Stimulated activated effector memory CD8-positive, alpha-beta T cell treated with anti-CD3 and anti-CD28 coated beads, Interleukin-12 subunit alpha, Interleukin-12 subunit beta, amount 100 ng/mL, for 72 hours (primary cell): ENCODE measurements around the gene FHIT.

Experiments used
- ATAC-seq: fragments of 150-1000 bp; cut with Tn5 transposase; 2 replicates; pipeline ENCODE4 v1.10.0; 2021
- DNase-seq, 2 donors: peaks; one replicate each; pipeline ENCODE4 v3.0.0; 2021 to 2022; ENCODE audit warnings: low spot score in 2 of 2
- H3K27ac Mint-ChIP-seq: one replicate; pipeline ENCODE4 v1.8.0; 2022; ENCODE audit warnings: mild to moderate bottlenecking, mixed read lengths
- H3K36me3 Mint-ChIP-seq: one replicate; pipeline ENCODE4 v1.8.0; 2022; ENCODE audit warnings: mild to moderate bottlenecking, mixed read lengths
- H3K4me1 Mint-ChIP-seq: one replicate; pipeline ENCODE4 v1.8.0; 2022; ENCODE audit warnings: mixed read lengths
- H3K4me3 Mint-ChIP-seq: one replicate; pipeline ENCODE4 v1.8.0; 2022; ENCODE audit warnings: mild to moderate bottlenecking, mixed read lengths
- H3K9me3 Mint-ChIP-seq: one replicate; pipeline ENCODE4 v1.8.0; 2022; ENCODE audit warnings: mixed read lengths

Gene FHIT

DNA sequence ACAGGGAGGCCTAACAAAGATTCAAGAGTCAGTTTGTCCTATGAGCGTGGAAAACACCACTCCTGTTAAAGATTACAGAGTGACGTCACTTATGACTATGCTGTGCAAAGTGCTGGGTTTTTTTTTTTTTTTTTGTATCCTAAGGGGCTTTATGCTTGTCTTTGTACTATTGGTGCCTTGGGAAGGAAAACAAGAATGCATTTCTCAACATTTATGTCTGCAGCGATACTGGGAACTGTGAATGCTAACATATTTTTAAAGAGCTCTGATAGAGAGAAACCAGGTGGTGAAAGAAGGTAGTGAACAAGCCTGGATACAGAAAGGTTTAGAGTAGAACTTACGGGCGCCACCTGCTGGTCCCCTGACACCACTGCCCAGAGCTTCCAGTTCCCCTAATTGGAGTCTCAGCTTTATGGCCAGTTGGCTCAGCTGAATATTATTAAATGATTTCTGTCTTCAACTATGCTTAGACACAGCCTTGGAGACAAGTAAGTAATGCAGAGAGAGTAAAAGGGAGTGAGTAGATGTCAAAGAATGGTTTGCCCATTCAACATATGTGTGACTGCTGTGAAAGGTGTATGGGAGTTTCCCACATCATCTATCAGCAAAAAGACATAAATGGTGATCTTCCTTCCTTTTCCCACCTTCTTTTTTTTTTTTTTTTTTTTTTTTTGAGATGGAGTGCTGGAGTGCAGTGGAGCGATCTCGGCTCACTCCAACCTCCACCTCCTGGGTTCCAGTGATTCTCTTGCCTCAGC lies 1393.5 kb downstream of the FHIT start:
- no peak overlapping the region for H3K4me3 Mint-ChIP-seq
- peak; percentile 53 to 80 for DNase-seq
- no peaks in the 10 kb centered on the region for H3K9me3 Mint-ChIP-seq
- H3K27ac Mint-ChIP-seq, result no peak overlapping the region
- H3K36me3 Mint-ChIP-seq, result no peaks in the 10 kb centered on the region
- peak; percentile 91 for ATAC-seq
- H3K4me1 Mint-ChIP-seq, result peaks cover 6% of the 10 kb centered on the region

DNA sequence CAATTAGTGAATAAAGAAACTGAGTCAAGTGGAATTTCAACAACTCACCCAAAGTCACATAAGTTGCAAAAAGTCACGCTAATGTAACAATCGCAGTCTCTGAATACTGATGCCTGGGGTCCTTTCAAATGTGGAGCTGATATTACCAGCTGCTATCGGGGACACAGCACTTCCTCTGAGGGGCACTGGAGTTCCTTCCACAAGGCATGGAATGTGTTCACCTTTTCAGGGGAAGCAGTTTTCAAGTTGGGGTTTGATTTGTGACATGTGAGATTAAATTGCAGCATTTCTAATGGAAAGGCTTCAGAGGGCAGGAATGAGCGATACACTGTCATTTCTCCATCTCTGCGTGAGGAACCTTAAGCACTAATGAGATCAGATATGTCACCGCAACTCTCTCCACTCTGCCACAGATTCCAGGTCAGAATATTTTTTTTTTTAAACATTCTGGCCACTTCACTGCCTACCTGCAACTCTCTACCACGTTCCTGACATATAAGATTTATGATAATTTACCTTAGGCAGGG lies 1394.3 kb downstream of the FHIT start:
- Mint-ChIP-seq H3K9me3 (no peaks in the 10 kb centered on the region), H3K4me3 (no peak overlapping the region), H3K27ac (no peak overlapping the region), H3K4me1 (peaks cover 6% of the 10 kb centered on the region), H3K36me3 (no peaks in the 10 kb centered on the region)
- DNase-seq (no peak), ATAC-seq (no peak)

DNA sequence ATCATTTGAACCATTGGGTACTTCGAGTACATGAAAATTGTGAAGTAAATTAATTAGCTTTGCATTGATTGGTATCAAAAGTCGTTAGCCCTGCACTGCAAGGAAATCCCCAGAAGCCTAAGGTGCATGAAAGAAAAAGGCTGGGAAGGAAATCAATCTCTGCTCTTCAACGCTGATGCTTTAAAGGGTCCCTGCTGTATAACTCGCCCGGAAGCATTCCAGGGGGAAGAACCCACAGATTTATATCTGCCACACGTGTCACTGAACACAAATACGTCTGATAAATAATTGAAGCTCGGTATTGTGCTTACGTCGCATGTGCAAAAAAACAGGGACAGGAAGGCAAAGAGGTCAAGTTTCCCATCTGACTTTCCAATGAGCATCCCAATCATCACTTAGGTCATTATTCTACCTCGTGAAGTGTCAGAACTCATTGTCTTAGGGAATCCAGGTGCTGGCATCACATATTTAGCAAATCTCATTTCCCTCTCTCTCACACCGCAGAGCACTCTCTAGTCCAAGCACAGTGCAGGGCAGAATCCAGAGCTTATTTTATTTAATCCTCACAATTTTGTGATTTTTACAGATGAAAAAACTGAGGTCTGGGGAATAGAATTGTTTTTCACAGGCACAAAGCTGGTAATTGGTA lies 1397.1 kb downstream of the FHIT start:
- peaks cover 6% of the 10 kb centered on the region for H3K4me1 Mint-ChIP-seq
- H3K27ac Mint-ChIP-seq, result no peak overlapping the region
- no peak for DNase-seq
- no peak overlapping the region for H3K4me3 Mint-ChIP-seq
- H3K9me3 Mint-ChIP-seq, result no peaks in the 10 kb centered on the region
- no peaks in the 10 kb centered on the region for H3K36me3 Mint-ChIP-seq
- no peak for ATAC-seq

DNA sequence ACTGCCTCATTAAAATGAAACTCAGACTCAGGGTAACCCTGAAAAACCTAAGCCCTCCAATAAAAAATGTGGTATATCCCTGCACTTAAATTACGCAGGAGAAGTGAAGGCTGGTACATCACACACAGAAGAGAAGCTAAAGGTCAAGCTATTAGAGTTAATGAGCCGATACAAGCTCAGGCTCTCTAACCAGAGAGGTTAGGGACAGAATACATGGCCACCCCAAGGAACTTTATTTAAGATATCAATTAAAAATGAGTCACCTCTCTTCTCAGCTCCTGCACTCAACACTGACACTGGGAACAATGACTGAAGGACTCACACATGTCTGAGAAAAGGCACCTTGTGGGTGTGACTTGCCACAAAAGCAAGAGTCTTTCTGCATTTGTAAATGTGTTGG lies 1400.8 kb downstream of the FHIT start:
- no peak overlapping the region for H3K27ac Mint-ChIP-seq
- DNase-seq, result no peak
- H3K4me1 Mint-ChIP-seq, result no peaks in the 10 kb centered on the region
- peaks cover 8% of the 10 kb centered on the region for H3K9me3 Mint-ChIP-seq
- no peak for ATAC-seq
- H3K36me3 Mint-ChIP-seq, result no peaks in the 10 kb centered on the region
- no peak overlapping the region for H3K4me3 Mint-ChIP-seq

DNA sequence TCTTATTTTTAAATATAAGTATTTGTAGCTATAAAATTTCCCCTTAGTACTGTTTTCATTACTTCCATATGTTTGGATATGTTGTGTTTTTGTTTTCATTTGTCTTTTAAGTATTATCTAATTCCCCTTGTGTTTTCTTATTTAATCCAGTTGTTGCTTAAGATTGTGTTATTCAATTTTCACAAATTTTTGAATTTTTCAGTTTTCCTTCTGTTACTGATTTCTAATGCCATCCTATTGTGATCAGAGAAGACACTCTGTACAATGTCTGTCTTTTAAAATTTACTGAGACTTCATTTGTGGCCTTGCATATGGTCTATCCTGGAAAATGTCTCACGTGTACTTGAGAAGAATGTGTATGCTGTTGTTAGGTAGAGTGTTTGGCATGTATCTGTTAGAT lies 1405.9 kb downstream of the FHIT start:
- no peak overlapping the region for H3K27ac Mint-ChIP-seq
- DNase-seq (no peak), ATAC-seq (no peak)
- H3K9me3 Mint-ChIP-seq, result peaks cover 8% of the 10 kb centered on the region
- no peaks in the 10 kb centered on the region for H3K36me3 Mint-ChIP-seq
- no peak overlapping the region for H3K4me3 Mint-ChIP-seq
- H3K4me1 Mint-ChIP-seq, result peaks cover 8% of the 10 kb centered on the region

DNA sequence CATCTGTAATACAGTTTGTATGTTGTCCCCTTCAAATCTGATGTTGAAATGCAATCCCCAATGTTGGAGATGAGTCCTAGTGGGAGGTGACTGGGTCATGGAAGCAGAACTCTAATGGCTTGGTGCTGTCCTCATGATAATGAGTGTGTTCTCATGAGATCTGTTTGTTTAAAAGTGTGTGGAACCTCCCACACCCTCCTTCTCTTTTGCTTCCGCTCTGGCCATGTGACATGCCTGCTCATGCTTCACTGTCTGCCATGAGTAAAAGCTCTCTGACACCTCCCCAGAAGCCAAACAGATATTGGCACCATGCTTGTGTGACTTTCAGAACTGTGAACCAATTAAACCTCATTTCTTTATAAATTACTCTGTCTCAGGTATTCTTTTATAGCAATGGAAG lies 1407.4 kb downstream of the FHIT start:
- no peak for ATAC-seq
- H3K4me3 Mint-ChIP-seq, result no peak overlapping the region
- DNase-seq, result no peak
- H3K4me1 Mint-ChIP-seq, result peaks cover 20% of the 10 kb centered on the region
- no peak overlapping the region for H3K27ac Mint-ChIP-seq
- H3K9me3 Mint-ChIP-seq, result peaks cover 8% of the 10 kb centered on the region
- H3K36me3 Mint-ChIP-seq, result no peaks in the 10 kb centered on the region

DNA sequence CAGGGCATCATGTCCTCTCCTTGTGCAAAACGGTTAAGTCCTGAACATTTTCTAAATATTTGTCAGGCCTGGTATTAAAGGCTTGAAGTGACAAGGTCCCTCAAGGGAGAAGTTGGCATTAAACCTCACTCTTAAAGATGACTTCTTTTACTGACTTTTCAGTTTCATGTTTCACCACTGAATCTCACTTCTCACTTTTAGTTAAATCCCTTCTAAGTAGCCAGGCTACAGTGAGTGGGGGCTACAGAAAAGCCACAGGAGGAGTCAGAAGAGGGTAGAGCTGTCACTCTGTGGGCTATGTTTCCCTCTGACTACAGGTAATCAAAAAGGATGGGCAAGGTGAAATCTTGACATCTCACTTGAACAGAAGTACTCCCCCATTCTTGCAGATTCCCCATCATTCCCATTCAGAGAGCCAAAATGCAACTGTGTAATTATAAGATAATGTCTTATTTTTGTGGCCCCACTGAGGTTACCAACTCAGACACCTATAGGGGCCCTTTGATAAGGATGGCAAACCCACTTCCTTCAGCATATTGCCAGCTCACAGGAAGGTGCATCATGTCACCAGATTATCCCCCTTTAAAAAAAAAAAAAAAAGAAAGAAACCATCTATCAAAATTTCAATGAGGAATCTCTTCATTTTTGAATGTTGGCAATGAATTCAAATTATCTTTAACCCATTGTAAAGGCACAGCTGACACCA lies 1411.3 kb downstream of the FHIT start:
- no peak overlapping the region for H3K27ac Mint-ChIP-seq
- no peak overlapping the region for H3K4me3 Mint-ChIP-seq
- peaks cover 20% of the 10 kb centered on the region for H3K4me1 Mint-ChIP-seq

DNA sequence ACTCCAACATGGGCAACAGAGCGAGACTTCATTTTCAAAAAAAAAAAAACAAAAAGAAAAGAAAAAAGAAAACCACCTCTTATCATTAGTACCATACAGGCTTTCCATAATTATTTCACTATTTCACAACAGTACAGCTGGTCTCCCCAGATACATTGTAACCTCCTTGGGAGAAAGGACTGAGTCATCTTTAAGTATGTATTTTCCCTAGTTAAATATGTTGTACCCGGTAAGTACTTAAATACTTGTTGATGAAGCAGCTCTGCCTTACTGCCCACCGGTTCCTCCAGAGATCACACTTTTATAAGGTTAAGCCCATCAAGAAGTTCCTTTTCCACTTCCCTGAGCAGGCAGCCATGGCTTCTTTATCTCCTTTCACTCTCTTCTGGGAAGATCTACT lies 1412.0 kb downstream of the FHIT start:
- no peak for ATAC-seq
- no peaks in the 10 kb centered on the region for H3K9me3 Mint-ChIP-seq
- no peak for DNase-seq
- H3K36me3 Mint-ChIP-seq, result no peaks in the 10 kb centered on the region
- no peak overlapping the region for H3K27ac Mint-ChIP-seq
- H3K4me3 Mint-ChIP-seq, result no peak overlapping the region
- peaks cover 20% of the 10 kb centered on the region for H3K4me1 Mint-ChIP-seq

More for the DNA sequence above, 1411.3 kb downstream of the FHIT start:
- DNase-seq, result peak in 1 of 2 donors; percentile 3
- no peaks in the 10 kb centered on the region for H3K9me3 Mint-ChIP-seq
- H3K36me3 Mint-ChIP-seq, result no peaks in the 10 kb centered on the region
- peak; percentile 97 for ATAC-seq

DNA sequence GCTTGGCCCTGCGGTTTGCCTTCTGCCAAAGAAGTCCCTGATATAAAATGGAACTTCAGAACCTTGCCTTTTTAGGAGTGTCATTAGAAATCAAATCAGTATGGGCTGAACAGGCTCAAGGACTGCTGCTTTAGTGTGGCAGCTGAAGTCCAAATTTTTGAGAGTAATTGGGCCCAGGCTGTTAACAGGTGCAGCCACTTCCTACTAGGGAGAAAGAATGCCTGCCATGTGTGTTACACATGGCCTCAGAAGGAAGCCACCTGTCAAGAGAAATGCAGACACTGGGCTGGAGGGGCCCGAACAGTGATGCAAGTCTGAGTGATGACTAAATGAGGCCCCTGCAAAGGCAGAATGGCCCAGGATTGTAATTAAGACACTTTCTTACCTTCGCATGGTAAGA lies 1414.7 kb downstream of the FHIT start:
- Mint-ChIP-seq H3K27ac (no peak overlapping the region), H3K9me3 (no peaks in the 10 kb centered on the region), H3K4me1 (peaks cover 20% of the 10 kb centered on the region), H3K4me3 (no peak overlapping the region), H3K36me3 (no peaks in the 10 kb centered on the region)
- DNase-seq (no peak), ATAC-seq (no peak)

DNA sequence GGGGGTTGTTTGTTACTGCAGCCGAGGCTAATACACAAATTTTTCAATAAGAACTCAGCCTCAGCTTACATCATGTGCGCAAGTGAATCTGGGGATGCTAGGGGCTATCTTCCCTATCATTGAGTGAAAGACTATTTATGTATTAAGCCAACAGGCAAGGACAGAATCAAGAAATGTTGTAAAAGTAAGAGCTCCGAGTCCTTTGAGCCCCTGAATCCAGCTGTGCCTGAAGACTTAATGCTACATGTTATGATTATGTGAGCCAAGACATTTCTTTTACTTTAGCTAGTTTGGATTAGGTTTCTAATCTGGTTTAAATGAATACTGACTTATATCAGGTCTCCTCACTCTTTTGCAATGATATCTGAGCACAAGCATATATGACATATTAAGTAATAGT lies 1418.5 kb downstream of the FHIT start:
- Mint-ChIP-seq H3K4me1 (no peaks in the 10 kb centered on the region), H3K36me3 (no peaks in the 10 kb centered on the region), H3K4me3 (no peak overlapping the region), H3K27ac (no peak overlapping the region), H3K9me3 (no peaks in the 10 kb centered on the region)
- ATAC-seq, result no peak
- no peak for DNase-seq

DNA sequence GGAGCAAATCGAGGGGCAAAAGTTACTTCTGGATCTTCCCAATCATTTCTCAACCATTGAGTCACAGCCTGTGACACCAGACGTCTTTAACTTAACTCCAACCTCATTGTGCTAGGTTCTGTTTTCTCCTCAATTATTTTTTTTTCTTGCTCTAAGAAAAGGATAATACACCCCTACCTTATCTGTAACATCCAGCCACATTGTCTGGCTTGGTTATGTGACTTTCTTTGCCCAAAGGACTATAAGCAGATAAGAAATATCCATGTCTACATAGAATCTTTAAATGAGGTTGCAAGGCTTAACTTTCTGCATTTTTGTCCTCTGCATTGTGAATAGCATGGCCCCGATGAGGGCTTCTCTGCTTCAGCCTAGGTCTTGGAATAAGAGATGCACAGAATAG lies 1419.0 kb downstream of the FHIT start:
- no peaks in the 10 kb centered on the region for H3K9me3 Mint-ChIP-seq

DNA sequence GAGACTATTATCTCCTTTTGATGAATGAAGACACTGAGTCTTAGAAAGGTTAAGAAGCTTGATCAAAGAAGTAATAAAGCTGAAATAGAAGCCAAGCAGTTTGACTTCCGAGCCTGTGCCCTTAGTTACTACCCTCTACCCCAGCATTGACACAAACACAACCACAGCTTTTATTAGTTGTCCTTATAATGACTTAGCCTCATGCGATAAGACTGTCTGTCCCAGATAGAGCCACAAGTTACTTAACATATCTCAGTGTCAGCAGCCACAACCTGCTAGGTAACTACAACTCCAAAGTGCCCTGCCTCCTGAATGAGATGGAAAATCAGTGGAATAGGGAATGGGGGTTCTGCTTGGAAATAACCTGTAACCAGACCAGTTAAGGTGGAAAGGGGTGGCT lies 1419.9 kb downstream of the FHIT start:
- DNase-seq (no peak), ATAC-seq (no peak)
- no peak overlapping the region for H3K27ac Mint-ChIP-seq
- H3K9me3 Mint-ChIP-seq, result no peaks in the 10 kb centered on the region
- H3K36me3 Mint-ChIP-seq, result no peaks in the 10 kb centered on the region
- H3K4me3 Mint-ChIP-seq, result no peak overlapping the region
- no peaks in the 10 kb centered on the region for H3K4me1 Mint-ChIP-seq

More for the DNA sequence above, 1419.0 kb downstream of the FHIT start:
- ATAC-seq (no peak), DNase-seq (no peak)
- Mint-ChIP-seq H3K4me1 (no peaks in the 10 kb centered on the region), H3K36me3 (no peaks in the 10 kb centered on the region), H3K4me3 (no peak overlapping the region), H3K27ac (no peak overlapping the region)

DNA sequence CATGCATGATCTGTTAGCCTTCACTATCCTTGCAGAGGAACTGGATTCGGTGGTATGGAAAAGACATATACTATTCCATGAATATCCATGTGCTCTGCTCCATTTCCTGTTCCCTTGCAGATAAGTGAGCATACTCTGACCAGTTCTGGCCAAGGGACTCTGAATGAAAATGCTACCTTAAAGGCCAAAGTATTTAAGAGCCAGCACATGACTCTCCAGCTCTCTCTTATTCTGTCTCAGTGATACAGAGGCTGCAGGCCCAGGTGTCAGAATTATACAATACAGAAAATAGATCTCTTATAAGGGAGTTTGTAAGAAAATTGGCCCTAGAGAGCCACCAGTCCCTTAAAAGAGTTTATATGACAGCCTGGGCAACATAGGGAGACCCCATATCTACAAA lies 1421.7 kb downstream of the FHIT start:
- Mint-ChIP-seq H3K36me3 (no peaks in the 10 kb centered on the region), H3K27ac (no peak overlapping the region), H3K4me1 (no peaks in the 10 kb centered on the region), H3K9me3 (no peaks in the 10 kb centered on the region), H3K4me3 (no peak overlapping the region)
- DNase-seq, result no peak
- ATAC-seq, result no peak

DNA sequence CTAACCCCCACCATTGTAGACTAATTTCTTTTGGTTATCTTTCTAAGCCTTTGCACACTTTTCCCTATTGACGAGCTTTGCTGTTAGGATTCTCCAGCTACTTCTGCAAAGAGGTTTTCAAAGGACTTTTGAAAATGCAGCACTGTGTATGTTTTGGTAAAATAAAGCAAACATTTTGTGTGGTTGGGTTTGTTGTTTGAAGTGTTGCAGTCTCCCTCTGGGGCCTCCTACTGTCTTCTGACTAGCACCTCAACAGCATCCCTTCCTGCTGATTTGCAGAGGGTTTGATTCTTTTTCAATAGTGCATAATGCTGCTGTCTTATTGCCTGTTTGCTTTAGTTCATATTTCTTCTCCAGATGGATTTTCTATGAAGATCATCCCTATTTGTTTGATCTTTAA lies 1426.4 kb downstream of the FHIT start:
- Mint-ChIP-seq H3K36me3 (no peaks in the 10 kb centered on the region), H3K27ac (no peak overlapping the region), H3K4me1 (no peaks in the 10 kb centered on the region), H3K4me3 (no peak overlapping the region), H3K9me3 (no peaks in the 10 kb centered on the region)
- DNase-seq, result no peak
- no peak for ATAC-seq

DNA sequence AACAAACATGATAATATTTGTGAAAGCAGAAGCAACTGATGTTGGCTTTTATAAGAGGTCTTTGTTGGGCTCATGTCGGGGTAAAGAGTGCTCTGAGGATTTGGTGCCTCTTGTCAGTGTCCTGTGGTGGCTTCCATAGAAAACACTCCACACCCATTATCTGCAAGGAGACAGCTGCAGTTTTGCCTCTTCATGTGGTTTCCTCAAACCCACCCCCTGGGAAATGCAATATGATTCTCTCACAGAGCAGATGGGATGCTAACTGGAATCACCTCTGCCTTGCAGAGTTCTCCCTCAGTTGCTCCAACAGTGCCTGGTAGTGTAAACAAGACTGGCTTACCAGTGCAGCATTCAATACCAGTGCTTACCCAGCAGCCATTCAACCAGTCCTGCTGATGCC lies 1430.0 kb downstream of the FHIT start:
- H3K36me3 Mint-ChIP-seq, result no peaks in the 10 kb centered on the region
- H3K4me3 Mint-ChIP-seq, result no peak overlapping the region
- no peaks in the 10 kb centered on the region for H3K9me3 Mint-ChIP-seq
- H3K27ac Mint-ChIP-seq, result no peak overlapping the region
- no peak for DNase-seq
- ATAC-seq, result no peak
- no peaks in the 10 kb centered on the region for H3K4me1 Mint-ChIP-seq
